OCI-M1 (cell line): Measurements from ENCODE around the gene GPRC6A.

Experiments used
- DNase-seq: peaks from one replicate; lab custom pipeline; 2025; lab: John Stamatoyannopoulos, UW

The GPRC6A gene

DNA sequence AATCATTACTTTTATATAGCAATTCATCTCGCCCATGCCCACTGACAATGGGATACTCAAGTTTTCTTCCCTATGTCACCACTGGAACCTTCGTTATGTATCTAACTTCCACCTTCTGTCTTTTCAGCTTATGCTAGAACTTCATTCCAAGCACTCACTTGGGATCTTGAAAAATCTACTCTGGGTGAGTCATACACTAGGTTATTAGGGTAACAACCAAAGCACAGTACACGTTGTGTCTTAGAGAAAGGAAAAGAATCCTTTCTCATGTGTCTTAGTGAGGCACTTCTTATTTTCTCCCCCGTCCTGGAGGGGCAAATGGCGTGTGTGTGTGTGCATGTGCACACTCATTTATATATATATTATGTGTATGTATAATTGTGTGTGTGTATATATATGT is 45.0 kb downstream of the GPRC6A start:
- no peak for DNase-seq

DNA sequence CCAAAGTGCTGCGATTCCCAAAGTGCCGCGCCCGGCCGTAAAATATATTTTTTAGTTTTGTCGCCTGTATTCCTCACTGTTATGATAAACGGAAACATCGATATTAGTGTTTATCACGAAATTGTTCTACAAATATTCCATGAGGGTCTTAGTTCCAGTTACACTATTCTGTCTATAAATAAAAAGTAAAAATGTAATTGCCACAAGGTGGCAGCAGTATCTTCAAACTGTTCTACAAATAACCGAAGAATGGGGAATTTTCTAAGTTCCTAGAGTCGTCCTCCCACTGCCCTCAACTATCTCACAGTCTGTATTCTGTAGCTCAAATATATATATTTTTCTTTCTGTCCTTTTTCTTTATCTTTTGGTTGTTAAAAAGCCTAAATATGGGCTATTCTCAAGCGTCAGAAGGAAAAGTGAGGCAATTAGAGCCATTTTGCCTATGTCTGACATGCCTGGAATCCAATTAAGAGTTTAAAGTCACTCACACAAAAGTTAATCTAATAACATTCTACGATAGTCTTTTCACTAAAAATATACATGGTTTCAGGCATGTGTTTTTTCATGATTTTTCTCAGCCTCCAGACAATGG is 49.2 kb downstream of the GPRC6A start:
- DNase-seq = peak; percentile 89

DNA sequence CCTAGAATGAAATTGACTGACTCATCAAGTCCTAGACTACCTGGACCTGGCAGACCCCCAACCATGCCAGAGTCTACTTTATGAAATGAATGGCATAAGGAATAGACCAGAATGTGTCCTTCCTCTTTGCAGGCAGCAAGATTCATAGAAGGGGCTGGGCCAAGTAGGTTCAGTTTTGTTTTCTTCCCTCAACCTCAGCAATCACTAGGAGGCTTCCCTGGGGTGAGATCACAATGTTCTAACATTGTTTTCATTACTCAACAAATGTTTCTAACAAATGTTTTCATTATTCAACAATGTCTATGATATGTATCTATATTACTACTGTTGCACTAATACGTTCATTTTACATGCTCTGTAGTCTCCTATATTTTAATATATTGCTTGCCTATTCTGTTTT is 55.0 kb downstream of the GPRC6A start:
- DNase-seq = no peak

DNA sequence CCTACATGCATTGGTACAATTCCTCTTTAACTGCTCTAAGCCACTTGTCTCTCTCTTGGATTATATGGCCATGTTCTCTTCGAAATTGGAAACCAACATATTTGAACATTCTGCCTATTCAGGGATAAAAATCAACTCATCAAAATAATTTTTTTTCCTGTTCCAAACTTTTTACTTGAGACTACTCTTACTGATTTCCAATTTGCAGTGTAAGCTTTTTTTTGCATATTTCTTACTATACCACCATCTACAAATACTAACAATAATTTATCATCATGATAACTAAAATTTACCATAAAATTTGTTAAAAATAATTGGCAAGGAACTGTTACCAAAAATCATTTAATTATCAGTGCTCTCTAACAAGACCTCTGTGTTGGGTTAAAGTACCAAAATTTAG is 56.4 kb downstream of the GPRC6A start:
- no peak for DNase-seq

DNA sequence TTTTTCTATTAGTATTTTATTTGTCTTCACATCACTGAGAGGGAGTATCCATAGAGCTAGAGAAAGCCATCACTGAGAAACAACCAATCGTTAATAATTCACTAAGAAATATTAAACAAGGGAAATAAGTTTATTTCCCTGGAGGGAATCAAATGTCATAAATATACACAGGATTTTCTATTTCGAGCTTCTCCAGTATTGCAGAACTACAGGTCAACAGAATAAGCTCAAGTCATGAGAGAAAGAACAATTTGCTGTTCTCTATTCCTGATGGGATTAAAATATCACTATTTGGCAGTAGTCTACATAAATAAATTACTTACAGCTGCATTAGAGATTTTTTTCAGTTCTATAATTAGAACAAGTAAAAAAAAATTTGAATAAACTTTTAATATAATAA is 61.2 kb downstream of the GPRC6A start:
- DNase-seq = no peak

DNA sequence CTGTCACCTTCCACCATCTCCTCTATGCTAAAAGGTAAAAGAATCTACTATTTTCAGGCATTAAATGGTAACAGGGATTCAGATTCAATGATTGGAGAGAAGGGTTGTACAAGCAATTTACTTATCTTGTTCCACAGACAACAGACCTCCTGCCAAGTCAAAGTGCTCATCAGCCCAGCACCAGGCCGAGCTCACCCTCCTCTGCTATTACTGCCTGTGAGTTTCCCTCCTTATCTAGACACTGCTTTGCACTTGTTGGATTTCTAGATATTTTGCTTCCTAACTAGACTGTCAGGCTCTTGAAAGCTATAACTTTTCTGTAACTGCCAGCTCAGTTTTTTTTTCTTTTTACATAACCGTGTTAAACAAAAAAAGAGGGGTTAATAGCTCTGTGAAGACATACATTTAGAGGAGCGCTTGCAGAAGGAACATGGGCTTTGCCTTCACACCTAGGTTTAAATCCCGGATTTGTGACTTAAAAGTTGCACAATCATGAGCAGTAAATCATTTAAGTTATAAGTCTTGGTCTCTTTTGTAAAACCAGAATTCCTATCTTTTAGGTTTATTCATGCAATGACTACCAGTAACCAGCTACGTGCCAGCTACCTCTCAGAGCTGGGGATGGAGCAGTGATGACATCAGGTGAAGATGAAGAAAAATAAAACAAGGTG is 62.2 kb downstream of the GPRC6A start:
- DNase-seq = peak; percentile 78

DNA sequence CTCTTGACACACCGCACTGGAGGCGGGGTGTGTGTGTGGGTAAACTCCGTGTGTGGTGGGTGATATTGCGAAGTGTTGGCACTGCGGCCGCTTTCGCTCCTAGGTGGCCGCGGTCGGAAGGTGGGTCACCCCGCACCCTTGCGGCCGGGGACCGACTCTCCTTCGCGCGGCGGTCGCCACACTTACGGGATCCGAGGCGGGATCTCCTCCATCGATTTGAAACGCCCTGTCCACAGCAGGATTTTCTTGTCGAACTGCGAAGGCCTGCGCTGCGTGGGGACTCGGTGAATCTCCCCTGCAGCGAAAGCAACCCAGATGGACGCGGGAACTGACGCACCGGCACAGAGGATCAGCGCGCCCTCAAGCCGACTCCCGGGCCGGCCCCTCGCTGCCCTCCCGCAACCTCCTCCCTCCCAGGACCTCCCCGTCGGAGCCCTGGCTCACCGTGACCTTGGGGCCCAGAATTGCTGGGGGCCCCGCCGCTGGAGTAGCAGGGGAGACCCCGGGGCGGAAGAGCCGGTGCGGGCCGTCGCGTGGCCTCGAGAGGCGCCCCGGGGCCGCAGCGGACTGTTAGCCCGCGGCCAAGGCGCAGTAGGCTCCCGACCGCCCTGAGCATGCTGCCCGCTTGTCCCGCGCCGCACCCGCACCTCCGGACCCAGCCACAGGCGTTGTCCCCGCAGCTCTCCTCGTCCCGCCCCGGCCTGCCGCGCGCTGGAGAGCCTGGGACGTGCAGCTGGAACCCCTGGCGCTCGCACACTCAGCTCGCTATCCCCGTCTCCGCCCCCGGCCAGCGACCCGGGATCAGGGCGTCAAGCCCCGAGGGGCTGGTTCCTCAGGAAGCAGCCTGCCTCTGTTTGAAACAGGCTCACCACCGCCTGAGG is 63.7 kb downstream of the GPRC6A start, which contains the start of gene FAM162B:
Gene FAM162B, minus strand, starts transcription at position 759 of the 881 bp plus-strand sequence. Its CDS starts 143 bp downstream, at position 616.
- no peak for DNase-seq

DNA sequence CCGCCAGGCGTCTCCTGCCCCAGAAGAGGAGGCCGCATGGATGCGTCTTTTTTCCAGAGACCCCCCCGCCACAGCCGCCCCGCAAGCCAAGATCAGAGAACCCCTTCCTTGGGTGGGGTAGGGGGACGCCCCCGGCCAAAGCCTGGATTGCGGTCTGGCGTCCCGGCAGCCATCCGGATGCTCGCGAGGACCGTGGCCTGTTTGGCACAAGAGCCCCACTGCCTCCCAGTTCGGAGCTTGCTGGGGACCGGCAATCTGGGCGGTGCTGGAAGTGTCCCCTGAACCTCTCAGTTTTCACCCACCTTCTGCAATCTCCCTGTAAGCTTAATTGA is 64.3 kb downstream of the GPRC6A start:
- no peak for DNase-seq

DNA sequence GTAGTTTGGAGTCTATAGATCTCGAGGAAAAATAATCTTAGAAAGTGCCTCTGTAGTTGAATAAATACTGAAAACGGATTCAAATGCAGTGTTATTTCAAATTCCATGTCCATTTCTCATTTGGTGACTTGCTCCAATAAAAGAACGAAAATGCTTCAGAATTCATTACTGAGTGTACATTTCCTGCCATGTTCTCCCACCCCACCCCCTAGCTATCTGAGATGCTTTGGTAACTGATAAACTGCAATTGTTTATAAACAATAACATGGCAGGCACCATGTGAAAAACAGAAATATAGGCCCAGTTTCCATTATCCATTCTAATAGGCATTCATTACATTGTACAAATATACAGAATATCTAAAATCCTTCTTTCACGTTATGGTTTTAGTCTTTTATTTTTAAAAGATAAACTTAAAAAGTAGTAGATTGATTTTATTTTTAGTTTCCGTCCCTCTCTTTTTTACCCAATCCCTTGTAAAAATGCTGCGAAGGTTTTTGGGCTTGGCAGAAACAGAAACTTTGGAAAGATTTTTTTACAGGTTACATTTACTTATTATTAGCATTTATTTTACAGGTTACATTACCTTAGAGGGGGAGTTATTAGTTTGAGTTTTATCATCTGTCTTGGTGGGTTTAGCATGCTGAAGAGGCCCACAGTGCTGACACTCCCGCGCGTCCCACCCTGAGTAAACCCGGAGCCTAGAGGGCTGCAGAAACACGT is 64.8 kb downstream of the GPRC6A start:
- no peak for DNase-seq

DNA sequence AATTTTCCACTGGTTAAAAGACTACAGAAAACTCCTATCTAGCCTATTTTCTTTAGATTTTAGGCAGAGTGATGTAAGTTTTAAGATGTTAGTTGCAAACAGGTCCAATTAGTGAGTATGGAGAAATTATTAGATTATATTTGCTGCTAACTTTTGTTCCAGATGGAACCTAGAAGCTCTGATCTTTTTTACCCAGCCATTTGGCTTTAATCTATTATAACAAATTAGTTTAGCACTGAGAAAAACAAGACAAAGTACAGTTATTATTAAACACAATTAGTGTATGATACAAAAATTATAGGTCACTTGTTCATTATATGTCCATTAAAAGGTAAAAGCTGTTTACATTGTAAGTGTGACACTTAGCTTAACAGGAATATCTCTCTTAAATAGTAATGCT is 65.8 kb downstream of the GPRC6A start:
- no peak for DNase-seq

DNA sequence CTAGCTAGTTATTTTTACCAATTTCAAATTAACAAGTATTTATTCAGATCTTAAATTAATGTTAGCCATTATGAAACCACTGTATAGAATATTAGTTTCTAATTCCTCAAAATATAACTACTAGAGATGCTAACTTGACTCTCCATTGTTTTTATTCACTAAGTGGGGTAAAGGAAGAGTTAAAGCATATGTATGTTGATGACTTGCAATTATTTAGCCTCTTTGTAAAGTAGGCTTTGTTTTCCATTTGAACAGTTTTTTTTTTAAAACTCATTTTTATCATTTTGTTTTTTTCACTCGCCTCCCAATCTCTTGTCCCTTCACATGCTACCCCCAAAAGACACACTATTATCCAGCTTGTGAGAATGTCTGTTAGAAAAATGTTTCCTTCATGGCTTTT is 66.6 kb downstream of the GPRC6A start:
- DNase-seq = peak; percentile 54

DNA sequence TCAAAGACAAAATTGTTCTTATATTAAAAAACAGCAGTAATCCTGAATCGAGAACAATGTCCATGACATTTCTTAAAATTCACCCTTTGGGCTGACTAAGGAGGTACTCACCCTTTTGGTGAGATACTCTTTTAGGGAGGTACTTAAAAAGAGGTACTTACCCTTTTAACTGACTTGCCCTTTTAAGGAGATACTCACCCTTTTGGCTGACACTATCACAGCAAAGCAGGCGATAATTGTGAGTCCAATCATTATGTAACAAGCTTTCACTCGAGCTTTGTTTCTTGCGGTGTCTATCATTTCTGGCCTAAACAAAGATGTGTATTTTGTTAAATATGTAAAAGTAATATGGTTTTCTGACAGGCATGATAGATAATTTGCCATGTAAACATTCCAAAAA is 67.1 kb downstream of the GPRC6A start:
- DNase-seq = peak; percentile 81

DNA sequence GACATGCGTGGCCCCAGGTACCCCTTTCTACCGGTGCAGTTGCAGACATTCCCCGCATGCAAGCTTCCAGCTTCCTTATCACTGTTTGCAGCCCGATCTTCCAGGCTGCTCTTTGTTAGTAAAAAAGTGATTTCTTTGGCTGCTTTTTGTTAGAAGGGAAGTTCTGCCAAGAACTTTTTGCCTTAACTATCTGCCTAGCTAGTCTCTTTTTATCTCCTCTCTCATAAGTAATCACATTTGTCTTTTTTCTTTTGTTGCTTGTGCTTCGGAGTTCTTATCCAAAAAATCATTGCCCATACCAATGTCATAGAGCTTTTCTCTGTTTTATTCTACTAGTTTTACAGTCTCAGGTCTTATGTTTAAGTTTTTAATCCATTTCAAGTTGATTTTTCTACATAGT is 83.7 kb downstream of the GPRC6A start:
- no peak for DNase-seq
